Breast epithelium (tissue), 4 donors: ENCODE data around the gene EPN2. TPM values are rescaled to one million over a fixed set of nuclear protein-coding genes. Genes with fewer than 3 reads are reported as not detected.

Experiments used
- DNase-seq, 2 donors: peaks; one replicate each; pipeline ENCODE4 v3.0.0-alpha.2; 2019; ENCODE audit warnings: low spot score in 2 of 2
- H3K27ac ChIP-seq, 2 donors: fragments of 200-600 bp; sonication (generic) in 1 of 2; one replicate each; pipeline ENCODE4 v1.5.1; 2016 to 2019; ENCODE audit warnings: mild to moderate bottlenecking in 1 of 2
- H3K27me3 ChIP-seq, 2 donors: fragments of 200-600 bp; sonication (generic) in 1 of 2; one replicate each; pipeline versions ENCODE4 v1.5.1 to v1.6.0; 2017 to 2019; ENCODE audit warnings: control low read depth in 1 of 2, mild to moderate bottlenecking in 1 of 2
- H3K36me3 ChIP-seq: fragments of 200-600 bp; one replicate; pipeline ENCODE4 v1.5.1; 2019
- H3K4me1 ChIP-seq, 2 donors: fragments of 200-600 bp; sonication (generic); one replicate each; pipeline ENCODE4 v1.5.1; 2016 to 2019; ENCODE audit warnings: control low read depth in 1 of 2
- H3K4me3 ChIP-seq, 3 donors: fragments of 200-600 bp; sonication (generic); 1 replicate in 2 of 3; 2 replicates in 1 of 3; pipeline ENCODE4 v1.5.1; 2016 to 2019; ENCODE audit warnings: mild to moderate bottlenecking in 3 of 3, moderate library complexity in 2 of 3
- H3K9me3 ChIP-seq, 2 donors: fragments of 200-600 bp; sonication (generic) in 1 of 2; one replicate each; pipeline ENCODE4 v1.5.1; 2016 to 2019; ENCODE audit warnings: control low read depth in 1 of 2
- POLR2A ChIP-seq: fragments of 450-650 bp; IDR thresholded peaks from one replicate; pipeline ENCODE4 v1.6.1; 2016; ENCODE audit warnings: antibody characterized with exemption, mild to moderate bottlenecking, moderate library complexity
- POLR2AphosphoS5 ChIP-seq, 3 donors: sonication (generic); formaldehyde crosslinking; IDR thresholded peaks; one replicate each; pipeline ENCODE4 v1.6.1; 2017; ENCODE audit warnings: antibody characterized with exemption in 3 of 3
- intact Hi-C: fragments of 100-400 bp; cut with DNase I; formaldehyde crosslinking; loops from one replicate; pipeline ENCODE4 v1.15.1; 2023; ENCODE audit warnings: low total_unique reads
- total RNA-seq, 3 donors: library from RNA; depleted of rRNA; stranded (reverse); fragments of >200 nt; gene quantifications; one replicate each; pipeline ENCODE4 v1.1.0, GENCODE V29; 2016
- TF ChIP-seq, protein P1 (sequence below), 3 donors: fragments of 450-650 bp; IDR thresholded peaks; one replicate each; pipeline ENCODE4 v1.5.1; 2016 to 2017; ENCODE audit warnings: antibody characterized with exemption in 3 of 3, mild to moderate bottlenecking in 3 of 3, moderate library complexity in 3 of 3

Gene EPN2
- total RNA-seq, 3 donors from 2014 or later, result 26.6 to 36.7 (median 30.6) TPM

- no peaks in the 10 kb centered on the region for H3K36me3 ChIP-seq
- no peak for DNase-seq
- no peak overlapping the region for H3K4me3 ChIP-seq
- H3K27ac ChIP-seq, result peak overlapping the region in 1 of 2 donors; percentile 48
- no peaks in the 10 kb centered on the region for H3K9me3 ChIP-seq
- TF ChIP-seq, protein P1, sequence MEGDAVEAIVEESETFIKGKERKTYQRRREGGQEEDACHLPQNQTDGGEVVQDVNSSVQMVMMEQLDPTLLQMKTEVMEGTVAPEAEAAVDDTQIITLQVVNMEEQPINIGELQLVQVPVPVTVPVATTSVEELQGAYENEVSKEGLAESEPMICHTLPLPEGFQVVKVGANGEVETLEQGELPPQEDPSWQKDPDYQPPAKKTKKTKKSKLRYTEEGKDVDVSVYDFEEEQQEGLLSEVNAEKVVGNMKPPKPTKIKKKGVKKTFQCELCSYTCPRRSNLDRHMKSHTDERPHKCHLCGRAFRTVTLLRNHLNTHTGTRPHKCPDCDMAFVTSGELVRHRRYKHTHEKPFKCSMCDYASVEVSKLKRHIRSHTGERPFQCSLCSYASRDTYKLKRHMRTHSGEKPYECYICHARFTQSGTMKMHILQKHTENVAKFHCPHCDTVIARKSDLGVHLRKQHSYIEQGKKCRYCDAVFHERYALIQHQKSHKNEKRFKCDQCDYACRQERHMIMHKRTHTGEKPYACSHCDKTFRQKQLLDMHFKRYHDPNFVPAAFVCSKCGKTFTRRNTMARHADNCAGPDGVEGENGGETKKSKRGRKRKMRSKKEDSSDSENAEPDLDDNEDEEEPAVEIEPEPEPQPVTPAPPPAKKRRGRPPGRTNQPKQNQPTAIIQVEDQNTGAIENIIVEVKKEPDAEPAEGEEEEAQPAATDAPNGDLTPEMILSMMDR (IDR thresholded peaks at IDR 0.05), result no peak
- TF ChIP-seq POLR2AphosphoS5 (IDR thresholded peaks at IDR 0.05), result no peak
- no peak for TF ChIP-seq POLR2A
- intact Hi-C loops, result loop anchor here (5.0 kb wide), 1 partner anchor 95 kb away; no protein-coding TSS in a partner anchor
- H3K4me1 ChIP-seq, result peaks cover 0 to 10% of the 10 kb centered on the region in 2 donors
- no peaks in the 10 kb centered on the region for H3K27me3 ChIP-seq
Measured at GRCh38 chr17:19357761-19358160, 120.6 kb downstream of the EPN2 start.

DNA sequence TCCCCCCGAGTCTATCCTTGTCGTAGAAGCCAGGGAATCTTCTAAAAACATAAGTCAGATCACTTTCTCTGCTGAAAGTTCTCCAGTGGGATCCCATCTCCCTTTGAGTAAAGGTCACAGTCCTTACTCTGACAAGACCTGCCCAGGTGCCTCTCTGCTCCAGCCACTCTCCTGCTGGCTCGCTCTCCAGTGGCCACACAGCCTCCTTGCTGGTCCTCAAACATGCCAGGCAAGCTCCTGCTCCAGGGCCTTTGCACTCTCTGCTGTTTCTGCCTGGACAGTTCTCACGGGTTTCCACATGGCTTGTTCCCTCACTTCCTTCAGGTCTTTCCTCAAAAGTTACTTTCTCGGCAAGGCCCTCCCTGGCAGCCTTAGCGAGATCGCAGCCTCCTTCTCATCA, 122.0 kb downstream of the EPN2 start:
- Histone ChIP-seq H3K9me3 (no peaks in the 10 kb centered on the region), H3K27me3 (no peaks in the 10 kb centered on the region), H3K4me1 (peaks cover 0 to 10% of the 10 kb centered on the region in 2 donors), H3K4me3 (no peak overlapping the region), H3K27ac (no peak overlapping the region), H3K36me3 (no peaks in the 10 kb centered on the region)
- no peak for DNase-seq
- intact Hi-C loops, result loop anchor here (5.0 kb wide), 1 partner anchor 97 kb away; no protein-coding TSS in a partner anchor
- TF ChIP-seq POLR2A (no peak), POLR2AphosphoS5 (IDR thresholded peaks at IDR 0.05) (no peak)
- TF ChIP-seq, protein P1 (IDR thresholded peaks at IDR 0.05), result no peak

GRCh38 chr17:19359856-19360255, 122.7 kb downstream of the EPN2 start:
- Histone ChIP-seq H3K9me3 (no peaks in the 10 kb centered on the region), H3K27ac (no peak overlapping the region), H3K36me3 (no peaks in the 10 kb centered on the region), H3K27me3 (no peaks in the 10 kb centered on the region), H3K4me3 (no peak overlapping the region), H3K4me1 (peaks cover 0 to 10% of the 10 kb centered on the region in 2 donors)
- no peak for DNase-seq
- intact Hi-C loops, result loop anchor here (5.0 to 10.0 kb wide), 3 partner anchors 87 to 295 kb away; no protein-coding TSS in a partner anchor
- TF ChIP-seq POLR2A, result no peak
- no peak for TF ChIP-seq POLR2AphosphoS5 (IDR thresholded peaks at IDR 0.05)
- TF ChIP-seq, protein P1 (IDR thresholded peaks at IDR 0.05), result no peak

GRCh38 chr17:19360772-19361171, 123.6 kb downstream of the EPN2 start:
- H3K4me3 ChIP-seq, result no peak overlapping the region
- no peaks in the 10 kb centered on the region for H3K9me3 ChIP-seq
- TF ChIP-seq, protein P1 (IDR thresholded peaks at IDR 0.05), result no peak
- no peak for TF ChIP-seq POLR2AphosphoS5 (IDR thresholded peaks at IDR 0.05)
- DNase-seq, result no peak
- intact Hi-C loops, result loop anchor here (5.0 to 10.0 kb wide), 2 partner anchors 87 to 294 kb away; no protein-coding TSS in a partner anchor
- H3K4me1 ChIP-seq, result peaks cover 0 to 10% of the 10 kb centered on the region in 2 donors
- H3K27ac ChIP-seq, result no peak overlapping the region
- no peaks in the 10 kb centered on the region for H3K36me3 ChIP-seq
- no peaks in the 10 kb centered on the region for H3K27me3 ChIP-seq

DNA sequence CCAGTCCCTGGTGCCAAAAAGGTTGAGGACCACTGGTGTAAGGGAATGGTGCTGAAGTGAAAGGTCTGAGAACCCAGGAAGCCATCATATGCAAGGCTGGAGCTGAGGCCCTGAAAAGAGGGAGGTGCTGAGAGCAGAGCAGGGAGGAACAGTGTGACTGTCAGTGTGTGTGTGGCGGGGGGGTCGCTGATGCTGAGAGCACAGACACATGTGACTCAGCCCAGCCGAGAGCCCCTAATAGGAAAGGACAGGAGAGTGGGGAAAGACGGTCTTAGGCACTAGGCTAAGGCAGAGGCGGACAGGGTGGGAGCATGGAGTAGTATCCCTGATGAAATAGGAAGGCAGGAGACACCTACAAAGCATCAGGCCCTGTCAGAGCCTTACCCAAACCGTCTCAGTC, 124.2 kb downstream of the EPN2 start:
- H3K9me3 ChIP-seq, result no peaks in the 10 kb centered on the region
- no peaks in the 10 kb centered on the region for H3K27me3 ChIP-seq
- H3K4me3 ChIP-seq, result peak overlapping the region in 2 of 3 donors; percentile 85 to 86
- peak overlapping the region in 1 of 2 donors; percentile 92 for H3K27ac ChIP-seq
- H3K4me1 ChIP-seq, result peaks cover 0 to 10% of the 10 kb centered on the region in 2 donors
- H3K36me3 ChIP-seq, result no peaks in the 10 kb centered on the region
- no peak for DNase-seq
- TF ChIP-seq, protein P1 (IDR thresholded peaks at IDR 0.05), result no peak
- TF ChIP-seq POLR2A (no peak), POLR2AphosphoS5 (IDR thresholded peaks at IDR 0.05) (no peak)
- intact Hi-C loops, result loop anchor here (5.0 to 10.0 kb wide), 2 partner anchors 86 to 293 kb away; no protein-coding TSS in a partner anchor
